ENCODE data around the gene DCST1. TPM values are rescaled to one million over a fixed set of nuclear protein-coding genes. Genes with fewer than 3 reads are reported as not detected.

Gene DCST1
- total and polyA plus RNA-seq, 2 of the 8 experiments (the other 6 are each of a cell fraction or from before 2014, with no cell fraction given): not detected

- no peak overlapping the region for H4K5ac ChIP-seq (ENCODE audit: insufficient read length, low read depth, low read length)
- H3K4me2 ChIP-seq (ENCODE audit: insufficient read depth in 1 of 2, low read depth in 2 of 2, low read length in 2 of 2): no peak overlapping the region
- no peak overlapping the region for H3K14ac ChIP-seq (ENCODE audit: insufficient read length)
- ChIA-PET CTCF (ENCODE audit: partially characterized antibody) (interaction anchor here (0.6 to 6.9 kb wide), 8 partner anchors 8 to 70 kb away, joined by 3 to 101 read pairs (median 6); partner anchors contain the start of genes DPM3 and KRTCAP2), POLR2A (ENCODE audit: partially characterized antibody) (interaction anchor here (0.7 to 1.3 kb wide), 3 partner anchors 95 to 696 kb away, joined by 3 to 5 read pairs (median 4); no protein-coding TSS in a partner anchor)
- H2AK5ac ChIP-seq (ENCODE audit: low read depth, low read length): no peak overlapping the region
- no peak overlapping the region for H4K8ac ChIP-seq (ENCODE audit: extremely low read depth, insufficient read depth, low read length)
- H2BK12ac ChIP-seq (ENCODE audit: low read depth, low read length): no peak overlapping the region
- no peaks in the 10 kb centered on the region for H3K79me2 ChIP-seq (ENCODE audit: control insufficient read depth in 1 of 2, insufficient read depth in 2 of 2, low read length in 2 of 2)
- no peak overlapping the region for H3K9ac ChIP-seq (replicated peaks in 1 of 4; ENCODE audit: extremely low read depth in 1 of 4, low read depth in 3 of 4, low read length in 3 of 4)
- H4K20me1 ChIP-seq (replicated peaks in 1 of 2; ENCODE audit: control insufficient read depth in 1 of 2, insufficient read depth in 2 of 2, low read length in 2 of 2): no peaks in the 10 kb centered on the region
- H3K36me3 ChIP-seq (ENCODE audit: control insufficient read depth in 2 of 4, insufficient read depth in 4 of 4, low read length in 3 of 4): no peaks in the 10 kb centered on the region
- no peaks in the 10 kb centered on the region; a peak in 1 of 7 replicates for H3K4me1 ChIP-seq (replicated peaks in 1 of 4; ENCODE audit: control insufficient read depth in 3 of 4, insufficient read depth in 4 of 4, low read length in 3 of 4)
- H4K91ac ChIP-seq (replicated peaks; ENCODE audit: insufficient read length, low read length): no peak overlapping the region
- H2BK5ac ChIP-seq (ENCODE audit: low read depth, low read length): no peak overlapping the region
- H2BK15ac ChIP-seq (ENCODE audit: low read length): no peak overlapping the region
- no peak for FAIRE-seq
- H3K27me3 ChIP-seq (replicated peaks in 1 of 4; ENCODE audit: control insufficient read depth in 3 of 4, extremely low read depth in 1 of 4, insufficient read depth in 3 of 4, low read length in 3 of 4): no peaks in the 10 kb centered on the region
- no peak overlapping the region for H3K18ac ChIP-seq (ENCODE audit: extremely low read depth, low read length)
- no peak overlapping the region for H3K4me3 ChIP-seq (ENCODE audit: extremely low read depth in 1 of 4, insufficient read depth in 2 of 4, low read depth in 3 of 4, low read length in 4 of 4)
- no peaks in the 10 kb centered on the region for H3K23me2 ChIP-seq (ENCODE audit: low read depth, low read length)
- no peak for TF ChIP-seq NANOG (IDR thresholded peaks at IDR 0.05; ENCODE audit: insufficient read depth, low read depth, low read length, poor library complexity, severe bottlenecking)
- no peak for TF ChIP-seq POLR2A (IDR thresholded peaks at IDR 0.05; ENCODE audit: control extremely low read depth in 1 of 2, low read depth in 2 of 2, low read length in 2 of 2)
- TF ChIP-seq GTF2F1 (IDR thresholded peaks at IDR 0.05; ENCODE audit: borderline replicate concordance, low read depth, low read length): no peak
- TF ChIP-seq BACH1 (IDR thresholded peaks at IDR 0.05; ENCODE audit: low read length): no peak
- TF ChIP-seq EZH2 (IDR thresholded peaks at IDR 0.05; ENCODE audit: low read depth, low read length, severe bottlenecking): no peak
- TF ChIP-seq JUND (IDR thresholded peaks at IDR 0.05; ENCODE audit: low read length): no peak
- H3K56ac ChIP-seq (replicated peaks; ENCODE audit: insufficient read length, low read depth, low read length): no peak overlapping the region
- no peak overlapping the region for H2BK20ac ChIP-seq (ENCODE audit: low read length)
- H2BK120ac ChIP-seq (replicated peaks; ENCODE audit: low read depth, low read length): no peak overlapping the region
- H3K27ac ChIP-seq (ENCODE audit: low read depth, low read length): no peak overlapping the region
- H3K79me1 ChIP-seq (ENCODE audit: low read depth, low read length): no peaks in the 10 kb centered on the region
- H2AFZ ChIP-seq (ENCODE audit: low read length): no peak overlapping the region
- H3K4ac ChIP-seq (replicated peaks; ENCODE audit: insufficient read length, low read depth, low read length): no peak overlapping the region
- WGBS, 2 experiments (ENCODE audit: extremely low coverage in 1 of 2, insufficient coverage in 1 of 2, insufficient read length in 1 of 2, insufficient replicate concordance in 2 of 2, low coverage in 1 of 2, low lambda C conversion rate in 2 of 2, missing lambda C conversion rate in 1 of 2): 94% methylated on average over 7 of the region's 7 CpGs; no CpG with 5 or more reads in 1 of the 2 experiments
- H3K9me3 ChIP-seq (ENCODE audit: insufficient read depth in 2 of 2, low read depth in 1 of 2, low read length in 1 of 2): no peaks in the 10 kb centered on the region
- no peak for DNase-seq (ENCODE audit: low read depth in 1 of 2, low spot score in 2 of 2)
- H3K23ac ChIP-seq (ENCODE audit: insufficient read length): no peak overlapping the region
Observed at GRCh38 chr1:155099331-155099730, 65.7 kb downstream of the DCST1 start.
